ENCODE data around the gene GNAI3. TPM values are rescaled to one million over a fixed set of nuclear protein-coding genes. Genes with fewer than 3 reads are reported as not detected.

GNAI3 gene
- total and polyA plus RNA-seq, 2 of the 13 experiments (the other 11 are each of a cell fraction or from before 2014, with no cell fraction given), result 4.3 to 9.0 TPM

GRCh38 chr1:109618661-109619575 lies 70.5 kb downstream of the GNAI3 start (continued):
- TF ChIP-seq PRDM15 (CRISPR knock-in tag; IDR thresholded peaks at IDR 0.05) (no peak), FOSL1 (CRISPR knock-in tag; IDR thresholded peaks at IDR 0.05; ENCODE audit: borderline replicate concordance) (no peak), ZKSCAN1 (IDR thresholded peaks at IDR 0.05; ENCODE audit: low read length) (no peak), NCOR1 (IDR thresholded peaks at IDR 0.05; ENCODE audit: borderline replicate concordance, low read length) (peak; percentile 56; the same call in 1 of the 2 replicates), ARID5B (CRISPR knock-in tag; IDR thresholded peaks at IDR 0.05) (peak; percentile 79), TEAD3 (CRISPR knock-in tag; optimal IDR thresholded peaks at IDR 0.05; ENCODE audit: borderline replicate concordance) (peak; percentile 33), FOXA3 (CRISPR knock-in tag; IDR thresholded peaks at IDR 0.05) (peak; percentile 21; the same call in 1 of the 2 replicates), ATF2 (CRISPR knock-in tag; IDR thresholded peaks at IDR 0.05) (peak; percentile 17; the same call in 1 of the 2 replicates), ELF3 (CRISPR knock-in tag; IDR thresholded peaks at IDR 0.05) (0 out of 2 replicates have a peak, but pooled peaks have one; percentile 39), KLF13 (CRISPR knock-in tag; IDR thresholded peaks at IDR 0.05) (no peak), ZNF12 (CRISPR knock-in tag; IDR thresholded peaks at IDR 0.05) (no peak), TCF7L2 (IDR thresholded peaks at IDR 0.05; ENCODE audit: low read depth, low read length) (no peak), HIVEP1 (CRISPR knock-in tag; IDR thresholded peaks at IDR 0.05) (no peak), FIP1L1 (IDR thresholded peaks at IDR 0.05; ENCODE audit: borderline replicate concordance, insufficient read depth, low read depth, low read length) (no peak)
